ENCODE measurements around the gene MELTF.

MELTF gene

DNA sequence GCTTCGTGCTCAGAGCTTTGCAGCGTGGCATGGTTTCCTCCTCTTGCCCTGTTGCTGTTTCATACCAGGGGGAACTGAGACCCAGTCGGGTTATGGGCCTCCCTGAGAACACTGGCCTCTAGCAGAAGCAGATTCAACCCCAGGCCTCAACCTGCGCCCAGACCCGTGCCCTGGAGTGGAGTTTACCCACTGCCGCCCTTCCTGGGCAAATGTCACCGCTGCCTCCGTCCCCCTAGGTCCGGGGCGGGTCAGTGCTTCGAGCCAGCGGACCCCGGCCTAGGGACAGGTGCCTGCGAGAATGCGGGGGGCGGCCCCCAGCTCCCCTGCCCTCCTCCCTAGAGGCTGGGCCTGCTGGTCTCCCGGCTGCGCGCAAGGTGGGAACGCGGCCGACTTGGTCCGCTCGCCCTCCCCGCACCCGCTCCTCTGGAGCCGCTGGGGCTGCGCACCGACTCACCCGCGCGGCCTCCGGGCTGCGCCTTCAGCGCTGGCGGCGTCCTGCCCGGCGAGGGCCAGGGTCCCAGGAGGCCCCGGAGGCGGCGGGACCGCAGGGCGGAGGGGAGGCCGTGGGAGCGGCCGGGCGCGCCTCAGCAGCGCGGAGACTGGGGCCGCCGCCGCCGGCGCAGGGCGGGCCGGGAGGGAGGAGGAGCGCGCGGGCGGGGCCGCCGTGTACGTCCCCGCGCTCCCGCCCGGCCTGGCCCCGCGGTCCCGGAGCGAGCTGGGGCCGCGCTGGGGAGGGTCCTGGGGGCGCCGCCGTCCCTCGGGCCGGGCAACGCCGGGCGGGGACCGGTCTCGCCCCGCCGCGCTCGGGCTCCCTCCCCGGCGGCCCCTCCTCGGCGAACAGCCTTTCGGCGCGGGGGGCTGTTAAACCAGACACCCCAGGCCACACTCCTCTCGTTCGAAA, 61.1 kb downstream of the MELTF start, which contains the start of gene PIGZ:
Gene PIGZ, minus strand, starts transcription at position 601 of the 901 bp plus-strand sequence. CDS start 16,802 bp downstream, outside the sequence.
- H3K4me3 ChIP-seq (ENCODE audit: low read length): peak within 1 kb of the TSS; percentile 65
- WGBS (ENCODE audit: insufficient coverage, insufficient read length): no CpG with 5 or more reads among the region's 98 CpGs
- 0 out of 2 replicates have a peak, but pooled peaks cover 1% of the 10 kb centered on the region for H3K4me1 ChIP-seq (ENCODE audit: control insufficient read depth, insufficient read depth, low read length)
- no peak for DNase-seq (ENCODE audit: low read depth, low spot score)
- H3K27ac ChIP-seq (ENCODE audit: low read length): no peak within 1 kb of the TSS
- peaks cover 63% of the 10 kb centered on the region for H3K27me3 ChIP-seq (ENCODE audit: control insufficient read depth, insufficient read depth, low read length)
- H3K36me3 ChIP-seq (ENCODE audit: control insufficient read depth, insufficient read depth, low read length): no peaks in the 10 kb centered on the region; the same call in 1 of the 2 replicates
- H3K9me3 ChIP-seq (ENCODE audit: control insufficient read depth, insufficient read depth, low read length): no peaks in the 10 kb centered on the region

DNA sequence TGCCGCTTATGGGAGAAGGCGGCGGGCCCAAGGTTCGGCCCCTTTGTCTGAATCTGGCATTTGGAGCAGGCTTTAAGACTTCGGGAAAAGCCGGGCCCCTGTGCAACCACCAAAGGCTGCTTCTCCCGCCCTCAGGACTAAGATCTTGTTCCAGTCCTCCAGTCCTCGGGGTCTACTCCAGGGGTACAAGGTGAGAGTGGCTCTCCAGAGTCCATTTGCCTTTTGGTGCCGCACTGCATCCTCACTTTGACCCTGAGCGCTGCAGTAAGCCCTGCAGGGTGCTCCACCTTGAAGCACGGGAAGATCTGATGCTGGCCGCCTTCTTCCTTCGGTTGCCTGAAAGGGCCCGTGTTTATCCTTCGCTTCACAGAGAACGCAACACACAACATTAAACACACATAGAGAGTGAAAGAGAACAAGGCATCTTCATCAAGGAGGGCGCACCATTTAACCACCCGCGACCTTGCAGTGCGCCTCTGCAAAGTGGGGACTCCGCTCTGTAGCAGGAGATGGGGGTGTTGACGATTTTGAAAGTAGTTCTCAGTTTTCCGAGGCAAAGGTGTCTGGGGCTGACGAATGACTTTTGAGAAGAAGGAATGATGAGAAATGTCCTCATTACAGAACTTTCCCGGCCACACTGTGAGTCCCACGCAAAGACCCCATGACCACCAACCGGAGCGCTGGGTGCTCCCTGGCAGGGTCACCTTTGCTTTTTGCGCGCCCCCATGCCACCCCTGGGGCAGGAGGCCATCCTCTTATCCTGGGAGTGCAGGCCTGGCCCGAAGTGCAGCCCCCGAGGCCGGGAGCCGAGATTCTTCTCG, 62.0 kb downstream of the MELTF start:
- WGBS (ENCODE audit: insufficient coverage, insufficient read length): no CpG with 5 or more reads among the region's 35 CpGs
- H3K4me3 ChIP-seq (ENCODE audit: low read length): peak overlapping the region; percentile 65; the same call in 1 of the 2 replicates
- DNase-seq (ENCODE audit: low read depth, low spot score): no peak
- peaks cover 63% of the 10 kb centered on the region for H3K27me3 ChIP-seq (ENCODE audit: control insufficient read depth, insufficient read depth, low read length)
- no peaks in the 10 kb centered on the region for H3K9me3 ChIP-seq (ENCODE audit: control insufficient read depth, insufficient read depth, low read length)
- H3K27ac ChIP-seq (ENCODE audit: low read length): no peak overlapping the region
- 0 out of 2 replicates have a peak, but pooled peaks cover 1% of the 10 kb centered on the region for H3K4me1 ChIP-seq (ENCODE audit: control insufficient read depth, insufficient read depth, low read length)
- H3K36me3 ChIP-seq (ENCODE audit: control insufficient read depth, insufficient read depth, low read length): no peaks in the 10 kb centered on the region; the same call in 1 of the 2 replicates

- Histone ChIP-seq H3K27ac (ENCODE audit: low read length) (no peak overlapping the region), H3K4me1 (ENCODE audit: control insufficient read depth, insufficient read depth, low read length) (0 out of 2 replicates have a peak, but pooled peaks cover 1% of the 10 kb centered on the region), H3K27me3 (ENCODE audit: control insufficient read depth, insufficient read depth, low read length) (peaks cover 63% of the 10 kb centered on the region), H3K36me3 (ENCODE audit: control insufficient read depth, insufficient read depth, low read length) (no peaks in the 10 kb centered on the region; the same call in 1 of the 2 replicates), H3K9me3 (ENCODE audit: control insufficient read depth, insufficient read depth, low read length) (no peaks in the 10 kb centered on the region), H3K4me3 (ENCODE audit: low read length) (peak overlapping the region; percentile 14; the same call in 1 of the 2 replicates)
- WGBS (ENCODE audit: insufficient coverage, insufficient read length): no CpG with 5 or more reads among the region's 47 CpGs
- DNase-seq (ENCODE audit: low read depth, low spot score): no peak
Measured at GRCh38 chr3:196966526-196967401, 62.9 kb downstream of the MELTF start.

DNA sequence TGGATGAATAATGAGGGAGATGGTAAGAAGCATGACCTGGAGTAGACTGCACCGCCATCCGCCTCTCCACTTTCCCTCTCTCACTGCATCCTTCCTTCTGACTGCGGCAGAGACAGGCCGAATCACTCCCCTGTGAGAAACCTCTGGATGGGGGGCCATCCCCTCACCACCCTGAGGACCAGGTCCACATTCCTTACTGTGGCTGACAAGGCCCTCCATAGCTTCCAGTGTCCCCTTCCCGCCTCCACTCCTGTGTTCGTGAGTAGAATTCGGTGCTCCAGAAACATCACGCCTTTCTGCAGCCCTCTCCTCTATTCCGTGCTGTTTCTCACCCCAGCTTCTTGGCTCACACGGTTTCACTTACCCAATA, 63.8 kb downstream of the MELTF start:
- DNase-seq (ENCODE audit: low read depth, low spot score): no peak
- no peak overlapping the region for H3K27ac ChIP-seq (ENCODE audit: low read length)
- no CpG with 5 or more reads among the region's 10 CpGs for WGBS (ENCODE audit: insufficient coverage, insufficient read length)
- H3K4me3 ChIP-seq (ENCODE audit: low read length): no peak overlapping the region
- no peaks in the 10 kb centered on the region; the same call in 1 of the 2 replicates for H3K36me3 ChIP-seq (ENCODE audit: control insufficient read depth, insufficient read depth, low read length)
- H3K4me1 ChIP-seq (ENCODE audit: control insufficient read depth, insufficient read depth, low read length): 0 out of 2 replicates have a peak, but pooled peaks cover 1% of the 10 kb centered on the region
- H3K9me3 ChIP-seq (ENCODE audit: control insufficient read depth, insufficient read depth, low read length): no peaks in the 10 kb centered on the region
- H3K27me3 ChIP-seq (ENCODE audit: control insufficient read depth, insufficient read depth, low read length): peaks cover 57% of the 10 kb centered on the region

GRCh38 chr3:196965112-196965803, 64.4 kb downstream of the MELTF start:
- Histone ChIP-seq H3K4me3 (ENCODE audit: low read length) (no peak overlapping the region), H3K36me3 (ENCODE audit: control insufficient read depth, insufficient read depth, low read length) (no peaks in the 10 kb centered on the region; the same call in 1 of the 2 replicates), H3K27ac (ENCODE audit: low read length) (no peak overlapping the region), H3K27me3 (ENCODE audit: control insufficient read depth, insufficient read depth, low read length) (peaks cover 52% of the 10 kb centered on the region), H3K9me3 (ENCODE audit: control insufficient read depth, insufficient read depth, low read length) (no peaks in the 10 kb centered on the region), H3K4me1 (ENCODE audit: control insufficient read depth, insufficient read depth, low read length) (0 out of 2 replicates have a peak, but pooled peaks cover 1% of the 10 kb centered on the region)
- no peak for DNase-seq (ENCODE audit: low read depth, low spot score)
- WGBS (ENCODE audit: insufficient coverage, insufficient read length): no CpG with 5 or more reads among the region's 11 CpGs

DNA sequence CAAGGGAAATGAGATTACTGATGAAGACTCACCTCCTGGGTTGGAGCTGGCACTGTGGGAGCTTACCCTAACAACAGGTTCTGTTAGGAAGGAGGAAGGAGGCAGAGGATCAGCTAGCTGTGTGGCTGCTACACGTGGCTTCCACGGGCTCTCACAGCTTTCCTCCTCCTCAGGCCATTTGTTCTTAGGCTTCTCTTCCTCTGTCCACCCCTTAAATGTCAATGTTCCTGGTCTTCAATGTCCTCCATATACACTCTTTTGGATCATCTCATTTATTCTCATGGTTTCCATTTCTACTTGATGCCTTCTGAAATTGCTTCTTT, 66.0 kb downstream of the MELTF start:
- H3K9me3 ChIP-seq (ENCODE audit: control insufficient read depth, insufficient read depth, low read length): no peaks in the 10 kb centered on the region
- WGBS (ENCODE audit: insufficient coverage, insufficient read length): no CpG with 5 or more reads among the region's 2 CpGs

GRCh38 chr3:196962930-196963630, 66.5 kb downstream of the MELTF start:
- no peaks in the 10 kb centered on the region for H3K9me3 ChIP-seq (ENCODE audit: control insufficient read depth, insufficient read depth, low read length)
- no peaks in the 10 kb centered on the region for H3K36me3 ChIP-seq (ENCODE audit: control insufficient read depth, insufficient read depth, low read length)
- WGBS (ENCODE audit: insufficient coverage, insufficient read length): no CpG with 5 or more reads among the region's 10 CpGs
- no peak overlapping the region for H3K4me3 ChIP-seq (ENCODE audit: low read length)
- peaks cover 36% of the 10 kb centered on the region for H3K27me3 ChIP-seq (ENCODE audit: control insufficient read depth, insufficient read depth, low read length)
- no peak for DNase-seq (ENCODE audit: low read depth, low spot score)
- H3K27ac ChIP-seq (ENCODE audit: low read length): no peak overlapping the region
- 0 out of 2 replicates have a peak, but pooled peaks cover under 1% of the 10 kb centered on the region for H3K4me1 ChIP-seq (ENCODE audit: control insufficient read depth, insufficient read depth, low read length)

More for the DNA sequence above, 66.0 kb downstream of the MELTF start:
- 0 out of 2 replicates have a peak, but pooled peaks cover 1% of the 10 kb centered on the region for H3K4me1 ChIP-seq (ENCODE audit: control insufficient read depth, insufficient read depth, low read length)
- no peak for DNase-seq (ENCODE audit: low read depth, low spot score)
- peaks cover 41% of the 10 kb centered on the region for H3K27me3 ChIP-seq (ENCODE audit: control insufficient read depth, insufficient read depth, low read length)
- H3K36me3 ChIP-seq (ENCODE audit: control insufficient read depth, insufficient read depth, low read length): no peaks in the 10 kb centered on the region
- no peak overlapping the region for H3K4me3 ChIP-seq (ENCODE audit: low read length)
- no peak overlapping the region for H3K27ac ChIP-seq (ENCODE audit: low read length)

DNA sequence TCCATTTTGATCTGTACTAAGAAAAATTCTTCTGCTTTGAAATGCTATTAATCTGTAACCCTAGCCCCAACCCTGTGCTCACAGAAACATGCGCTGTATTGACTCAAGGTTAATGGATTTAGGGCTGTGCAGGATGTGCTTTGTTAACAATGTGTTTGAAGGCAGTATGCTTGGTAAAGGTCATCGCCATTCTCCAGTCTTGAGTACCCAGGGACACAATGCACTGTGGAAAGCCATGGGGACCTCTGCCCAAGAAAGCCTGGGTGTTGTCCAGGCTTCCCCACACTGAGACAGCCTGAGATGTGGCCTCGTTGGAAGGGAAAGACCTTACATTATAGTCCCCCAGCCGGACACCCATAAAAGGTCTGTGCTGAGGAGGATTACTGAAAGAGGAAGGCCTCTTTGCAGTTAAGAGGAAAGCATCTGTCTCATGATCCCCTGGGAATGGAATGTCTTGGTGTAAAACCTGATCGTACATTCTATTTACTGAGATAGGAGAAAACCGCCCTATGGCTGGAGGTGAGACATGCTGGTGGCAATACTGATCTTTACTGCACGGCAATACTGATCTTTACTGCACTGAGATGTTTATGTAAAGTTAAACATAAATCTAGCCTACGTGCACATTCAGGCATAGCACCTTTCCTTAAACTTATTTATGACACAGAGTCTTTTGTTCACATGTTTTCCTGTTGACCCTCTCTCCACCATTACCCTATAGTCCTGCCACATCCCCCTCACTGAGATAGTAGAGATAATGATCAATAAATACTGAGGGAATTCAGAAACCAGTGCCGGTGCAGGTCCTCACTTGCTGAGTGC, 67.3 kb downstream of the MELTF start:
- WGBS (ENCODE audit: insufficient coverage, insufficient read length): no CpG with 5 or more reads among the region's 9 CpGs

More for the DNA sequence above, 67.3 kb downstream of the MELTF start:
- H3K36me3 ChIP-seq (ENCODE audit: control insufficient read depth, insufficient read depth, low read length): no peaks in the 10 kb centered on the region
- no peaks in the 10 kb centered on the region for H3K4me1 ChIP-seq (ENCODE audit: control insufficient read depth, insufficient read depth, low read length)
- H3K4me3 ChIP-seq (ENCODE audit: low read length): no peak overlapping the region
- DNase-seq (ENCODE audit: low read depth, low spot score): no peak
- H3K27me3 ChIP-seq (ENCODE audit: control insufficient read depth, insufficient read depth, low read length): peaks cover 28% of the 10 kb centered on the region
- H3K27ac ChIP-seq (ENCODE audit: low read length): no peak overlapping the region
- no peaks in the 10 kb centered on the region for H3K9me3 ChIP-seq (ENCODE audit: control insufficient read depth, insufficient read depth, low read length)
